ENCODE measurements around the gene SERTAD3.

DNA sequence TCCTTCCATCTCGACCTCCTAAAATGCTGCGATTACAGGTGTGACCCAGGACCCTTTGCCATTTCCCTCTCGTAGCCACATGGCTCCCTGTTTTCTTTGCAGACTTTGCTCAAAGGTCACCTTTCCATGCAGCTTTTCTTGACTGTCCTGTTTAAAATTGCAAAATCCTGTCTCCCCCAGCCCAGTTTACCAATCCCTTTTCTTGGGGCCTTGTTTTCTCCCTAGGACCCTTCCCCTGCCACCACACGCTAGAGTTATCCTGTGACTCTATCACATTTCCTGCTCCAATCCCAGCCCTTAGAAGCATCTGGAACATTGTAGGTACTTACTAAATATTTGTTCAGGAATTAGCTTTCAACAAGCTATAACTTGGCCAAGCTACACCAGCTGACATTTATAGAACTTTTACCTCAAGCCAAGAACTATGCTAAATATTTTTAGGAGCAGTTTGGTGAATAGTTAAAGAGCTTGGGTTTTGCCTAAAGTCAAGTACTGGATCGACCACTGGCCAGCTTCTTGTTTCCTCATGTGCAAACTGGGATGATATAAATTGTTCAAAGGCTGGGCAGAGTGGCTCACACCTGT is 9.1 kb upstream of the SERTAD3 start:
- TF ChIP-seq, protein P1, sequence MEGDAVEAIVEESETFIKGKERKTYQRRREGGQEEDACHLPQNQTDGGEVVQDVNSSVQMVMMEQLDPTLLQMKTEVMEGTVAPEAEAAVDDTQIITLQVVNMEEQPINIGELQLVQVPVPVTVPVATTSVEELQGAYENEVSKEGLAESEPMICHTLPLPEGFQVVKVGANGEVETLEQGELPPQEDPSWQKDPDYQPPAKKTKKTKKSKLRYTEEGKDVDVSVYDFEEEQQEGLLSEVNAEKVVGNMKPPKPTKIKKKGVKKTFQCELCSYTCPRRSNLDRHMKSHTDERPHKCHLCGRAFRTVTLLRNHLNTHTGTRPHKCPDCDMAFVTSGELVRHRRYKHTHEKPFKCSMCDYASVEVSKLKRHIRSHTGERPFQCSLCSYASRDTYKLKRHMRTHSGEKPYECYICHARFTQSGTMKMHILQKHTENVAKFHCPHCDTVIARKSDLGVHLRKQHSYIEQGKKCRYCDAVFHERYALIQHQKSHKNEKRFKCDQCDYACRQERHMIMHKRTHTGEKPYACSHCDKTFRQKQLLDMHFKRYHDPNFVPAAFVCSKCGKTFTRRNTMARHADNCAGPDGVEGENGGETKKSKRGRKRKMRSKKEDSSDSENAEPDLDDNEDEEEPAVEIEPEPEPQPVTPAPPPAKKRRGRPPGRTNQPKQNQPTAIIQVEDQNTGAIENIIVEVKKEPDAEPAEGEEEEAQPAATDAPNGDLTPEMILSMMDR (IDR thresholded peaks at IDR 0.05; ENCODE audit: extremely low read depth in 1 of 2, insufficient read depth in 1 of 2, low read depth in 1 of 2, low read length in 2 of 2): no peak
- TF ChIP-seq POLR2A (IDR thresholded peaks at IDR 0.05; ENCODE audit: low read depth, low read length): no peak
- no peak for TF ChIP-seq MAX (IDR thresholded peaks at IDR 0.05; ENCODE audit: insufficient read depth, insufficient read length)
- TF ChIP-seq GATA2 (IDR thresholded peaks at IDR 0.05; ENCODE audit: insufficient read depth, insufficient read length, low read depth, low read length): no peak
- no peak for TF ChIP-seq EZH2 (IDR thresholded peaks at IDR 0.05; ENCODE audit: borderline replicate concordance, low read depth, low read length, severe bottlenecking)
- TF ChIP-seq JUN (IDR thresholded peaks at IDR 0.05; ENCODE audit: borderline replicate concordance, insufficient read depth, insufficient read length, low read depth): no peak
- no peak for TF ChIP-seq POLR2AphosphoS5 (IDR thresholded peaks at IDR 0.05; ENCODE audit: insufficient read depth, low read depth, low read length)
- no peak for TF ChIP-seq MYC (IDR thresholded peaks at IDR 0.05; ENCODE audit: low read depth, low read length)

Measured in endothelial cell of umbilical vein (primary cell).